Cerebellar nuclear complex (tissue), 1 donor: ENCODE data around the gene ADAMTS7.

Experiments used
- DNase-seq, 2 experiments: peaks; one replicate each; lab custom pipeline; 2025; lab: John Stamatoyannopoulos, UW

The ADAMTS7 gene

GRCh38 chr15:78718837-78719236, 92.4 kb downstream of the ADAMTS7 start:
- DNase-seq = no peak

GRCh38 chr15:78717956-78718656, 93.2 kb downstream of the ADAMTS7 start:
- no peak for DNase-seq

- no peak for DNase-seq
These were observed 94.6 kb downstream of the ADAMTS7 start for GRCh38 chr15:78716651-78717050.

DNA sequence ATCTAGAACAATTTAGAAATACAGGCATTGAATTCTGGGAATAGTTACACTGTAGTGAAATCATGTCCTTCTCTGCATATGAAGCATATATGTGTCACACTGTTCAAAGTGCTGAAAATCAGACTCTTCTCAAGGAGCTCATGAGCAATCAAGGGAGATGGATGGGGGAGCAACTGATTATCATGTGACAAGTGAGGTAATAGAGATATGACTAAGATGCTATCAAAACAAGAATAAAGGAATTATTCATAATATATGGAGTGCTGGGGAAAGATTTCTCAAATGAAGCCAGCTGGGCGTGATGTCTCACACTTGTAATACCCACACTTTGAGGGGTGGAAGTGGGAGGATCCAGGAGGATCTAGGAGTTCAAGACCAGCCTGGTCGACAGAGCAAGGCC, 95.3 kb downstream of the ADAMTS7 start:
- no peak for DNase-seq

GRCh38 chr15:78715434-78715833, 95.8 kb downstream of the ADAMTS7 start:
- DNase-seq = no peak

DNA sequence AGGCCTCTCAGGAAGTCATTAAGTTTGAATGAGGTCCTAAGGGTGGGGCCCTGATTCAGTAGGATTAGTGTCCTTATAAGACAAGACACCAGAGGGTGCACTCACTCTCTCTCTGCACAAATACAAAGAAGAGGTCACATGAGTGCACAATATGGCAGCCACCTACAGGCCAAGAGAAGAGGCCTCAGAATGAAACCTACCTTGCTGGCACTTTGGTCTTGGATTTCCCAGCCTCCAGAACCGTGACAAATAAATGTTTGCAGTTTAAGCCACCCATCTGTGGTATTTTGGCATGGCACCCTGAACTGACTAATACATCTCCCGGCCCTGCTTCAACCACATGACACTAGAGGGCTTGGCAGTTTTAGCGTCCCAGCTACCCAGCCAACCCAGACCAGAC, 96.4 kb downstream of the ADAMTS7 start:
- DNase-seq = no peak

GRCh38 chr15:78712797-78713515, 98.3 kb downstream of the ADAMTS7 start:
- no peak for DNase-seq

GRCh38 chr15:78711638-78712037, 99.6 kb downstream of the ADAMTS7 start:
- no peak for DNase-seq

- DNase-seq = no peak
These were observed 101.9 kb downstream of the ADAMTS7 start for GRCh38 chr15:78709263-78709882.
